Ascending aorta (tissue), 2 donors: Measurements from ENCODE around the gene DMXL1. TPM values are rescaled to one million over a fixed set of nuclear protein-coding genes. Genes with fewer than 3 reads are reported as not detected.

Experiments used
- DNase-seq, 2 donors: peaks; one replicate each; pipeline ENCODE4 v3.0.0-alpha.2; 2019; ENCODE audit warnings: low spot score in 2 of 2
- H3K27ac ChIP-seq, 2 donors: fragments of 200-600 bp; sonication (generic); one replicate each; pipeline ENCODE4 v1.5.1; 2016 to 2017; ENCODE audit warnings: mild to moderate bottlenecking in 1 of 2
- H3K27me3 ChIP-seq: fragments of 200-600 bp; sonication (generic); one replicate; pipeline ENCODE4 v1.5.1; 2017
- H3K36me3 ChIP-seq, 2 donors: fragments of 200-600 bp; sonication (generic); one replicate each; pipeline ENCODE4 v1.5.1; 2016
- H3K4me1 ChIP-seq, 2 donors: fragments of 200-600 bp; sonication (generic); one replicate each; pipeline ENCODE4 v1.5.1; 2016 to 2017; ENCODE audit warnings: mild to moderate bottlenecking in 1 of 2
- H3K4me3 ChIP-seq, 2 donors: fragments of 200-600 bp; sonication (generic); one replicate each; pipeline ENCODE4 v1.5.1; 2016 to 2017; ENCODE audit warnings: mild to moderate bottlenecking in 1 of 2
- H3K9me3 ChIP-seq, 2 donors: fragments of 200-600 bp; sonication (generic); one replicate each; pipeline ENCODE4 v1.5.1; 2016
- CTCF ChIP-seq, 3 experiments: fragments of 200-600 bp in 2 of 3; fragments of 450-650 bp in 1 of 3; sonication (generic) in 2 of 3; IDR thresholded peaks; one replicate each; pipeline ENCODE4 v1.5.1; 2016 to 2019; ENCODE audit warnings: antibody characterized with exemption in 3 of 3, mild to moderate bottlenecking in 1 of 3, moderate library complexity in 1 of 3
- intact Hi-C: fragments of 100-400 bp; cut with DNase I; formaldehyde crosslinking; loops from one replicate; pipeline ENCODE4 v1.15.1; 2023
- total RNA-seq: library from RNA; depleted of rRNA; stranded (reverse); fragments of >200 nt; gene quantifications from one replicate; pipeline ENCODE4 v1.1.0, GENCODE V29; 2016

The DMXL1 gene
- total RNA-seq, 1 donor from 2014 or later = 136 TPM

GRCh38 chr5:119082691-119083090 is 11.8 kb downstream of the DMXL1 start:
- Histone ChIP-seq H3K27ac (no peak overlapping the region), H3K4me1 (peaks cover 2 to 7% of the 10 kb centered on the region in 2 donors), H3K9me3 (peaks cover 0 to 6% of the 10 kb centered on the region in 2 donors), H3K27me3 (no peaks in the 10 kb centered on the region), H3K36me3 (no peaks in the 10 kb centered on the region), H3K4me3 (no peak overlapping the region)
- no peak for TF ChIP-seq CTCF (IDR thresholded peaks at IDR 0.05)
- no peak for DNase-seq
- intact Hi-C loops = no loop called here

GRCh38 chr5:119083679-119084078 is 12.8 kb downstream of the DMXL1 start:
- Histone ChIP-seq H3K36me3 (no peaks in the 10 kb centered on the region), H3K9me3 (peaks cover 0 to 6% of the 10 kb centered on the region in 2 donors), H3K4me3 (no peak overlapping the region), H3K27ac (no peak overlapping the region), H3K4me1 (peaks cover 0 to 4% of the 10 kb centered on the region in 2 donors), H3K27me3 (no peaks in the 10 kb centered on the region)
- intact Hi-C loops = no loop called here
- TF ChIP-seq CTCF (IDR thresholded peaks at IDR 0.05) = no peak
- no peak for DNase-seq

- Histone ChIP-seq H3K27me3 (no peaks in the 10 kb centered on the region), H3K4me3 (no peak overlapping the region), H3K36me3 (peaks cover 0 to 2% of the 10 kb centered on the region in 2 donors), H3K27ac (no peak overlapping the region), H3K4me1 (no peaks in the 10 kb centered on the region), H3K9me3 (peaks cover 4 to 20% of the 10 kb centered on the region in 2 donors)
- DNase-seq = no peak
- TF ChIP-seq CTCF (IDR thresholded peaks at IDR 0.05) = no peak
- intact Hi-C loops = no loop called here
Observed at GRCh38 chr5:119088438-119088837, 17.6 kb downstream of the DMXL1 start.

GRCh38 chr5:119095611-119096010 is 24.7 kb downstream of the DMXL1 start:
- no peak for DNase-seq
- peaks cover 2 to 16% of the 10 kb centered on the region in 2 donors for H3K36me3 ChIP-seq
- intact Hi-C loops = no loop called here
- TF ChIP-seq CTCF (IDR thresholded peaks at IDR 0.05) = no peak
- H3K9me3 ChIP-seq = peaks cover 2 to 8% of the 10 kb centered on the region in 2 donors
- H3K27me3 ChIP-seq = no peaks in the 10 kb centered on the region
- H3K4me1 ChIP-seq = no peaks in the 10 kb centered on the region
- H3K4me3 ChIP-seq = no peak overlapping the region
- H3K27ac ChIP-seq = no peak overlapping the region

GRCh38 chr5:119105971-119106370 is 35.1 kb downstream of the DMXL1 start:
- Histone ChIP-seq H3K36me3 (peaks cover 0 to 17% of the 10 kb centered on the region in 2 donors), H3K4me1 (no peaks in the 10 kb centered on the region), H3K27ac (no peak overlapping the region), H3K9me3 (no peaks in the 10 kb centered on the region), H3K4me3 (no peak overlapping the region), H3K27me3 (no peaks in the 10 kb centered on the region)
- no peak for DNase-seq
- TF ChIP-seq CTCF (IDR thresholded peaks at IDR 0.05) = no peak
- intact Hi-C loops = no loop called here

- no peak for TF ChIP-seq CTCF (IDR thresholded peaks at IDR 0.05)
Observed at GRCh38 chr5:119112151-119112550, 41.3 kb downstream of the DMXL1 start.

More at GRCh38 chr5:119112151-119112550, 41.3 kb downstream of the DMXL1 start:
- intact Hi-C loops = no loop called here
- no peak for DNase-seq
- no peaks in the 10 kb centered on the region for H3K9me3 ChIP-seq
- H3K27ac ChIP-seq = no peak overlapping the region
- H3K36me3 ChIP-seq = peaks cover 33 to 40% of the 10 kb centered on the region in 2 donors
- H3K4me3 ChIP-seq = no peak overlapping the region
- no peaks in the 10 kb centered on the region for H3K4me1 ChIP-seq
- no peaks in the 10 kb centered on the region for H3K27me3 ChIP-seq
